Body of pancreas (tissue), 4 donors: ENCODE data around the gene GRM8. TPM values are rescaled to one million over a fixed set of nuclear protein-coding genes. Genes with fewer than 3 reads are reported as not detected.

Experiments
- ATAC-seq: fragments of 150-250 bp; one replicate; pipeline ENCODE4 v1.9.1; 2016
- DNase-seq, 4 donors: peaks; one replicate each; pipeline ENCODE4 v3.0.0-alpha.2; 2019
- H3K27ac ChIP-seq, 4 donors: fragments of 200-600 bp; sonication (generic); 1 replicate in 3 of 4; 2 replicates in 1 of 4; pipeline versions ENCODE4 v1.5.1 to v1.6.1; 2016 to 2019; ENCODE audit warnings: mild to moderate bottlenecking in 1 of 4, mixed read lengths in 1 of 4, moderate library complexity in 1 of 4
- H3K27me3 ChIP-seq, 2 donors: fragments of 200-600 bp; sonication (generic); one replicate each; pipeline ENCODE4 v1.6.0; 2016; ENCODE audit warnings: mild to moderate bottlenecking in 1 of 2
- H3K36me3 ChIP-seq, 2 donors: fragments of 200-600 bp; sonication (generic); replicated peaks in 1 of 2; 2 replicates each; pipeline ENCODE4 v1.5.1; 2016; ENCODE audit warnings: low read depth in 2 of 2; ENCODE audit not compliant: insufficient read depth in 1 of 2
- H3K4me1 ChIP-seq: fragments of 200-600 bp; sonication (generic); one replicate; pipeline ENCODE4 v1.6.0; 2016
- H3K4me3 ChIP-seq, 2 donors: fragments of 200-600 bp; sonication (generic); 1 replicate in 1 of 2; 2 replicates in 1 of 2; pipeline ENCODE4 v1.5.1; 2016 to 2019
- H3K9me3 ChIP-seq, 3 donors: fragments of 200-600 bp; sonication (generic); 1 replicate in 2 of 3; 2 replicates in 1 of 3; pipeline ENCODE4 v1.5.1; 2016
- POLR2A ChIP-seq, 3 donors: fragments of 450-650 bp; IDR thresholded peaks; one replicate each; pipeline ENCODE4 v1.6.1; 2016; ENCODE audit warnings: antibody characterized with exemption in 3 of 3, mild to moderate bottlenecking in 2 of 3
- WGBS, 2 donors: methylation state at CpG; one replicate each; pipeline ENCODE4 v1.1.5; 2017; 5-methylcytosine and 5-hydroxymethylcytosine counted together
- intact Hi-C: fragments of 100-400 bp; cut with DNase I; formaldehyde crosslinking; loops from one replicate; pipeline ENCODE4 v1.15.1; 2023
- total RNA-seq, 2 donors: library from RNA; depleted of rRNA; stranded (reverse); fragments of >200 nt; gene quantifications; one replicate each; pipeline ENCODE4 v1.1.0, GENCODE V29; 2016
- TF ChIP-seq, protein P1 (sequence below), 7 experiments: fragments of 450-650 bp in 4 of 7; fragments of 200-600 bp in 3 of 7; sonication (generic) in 3 of 7; IDR thresholded peaks; one replicate each; pipeline ENCODE4 v1.5.1; 2016 to 2019; ENCODE audit warnings: antibody characterized with exemption in 7 of 7

GRM8 gene
- total RNA-seq, 2 donors from 2014 or later: 2.3 TPM; not detected in 1

DNA sequence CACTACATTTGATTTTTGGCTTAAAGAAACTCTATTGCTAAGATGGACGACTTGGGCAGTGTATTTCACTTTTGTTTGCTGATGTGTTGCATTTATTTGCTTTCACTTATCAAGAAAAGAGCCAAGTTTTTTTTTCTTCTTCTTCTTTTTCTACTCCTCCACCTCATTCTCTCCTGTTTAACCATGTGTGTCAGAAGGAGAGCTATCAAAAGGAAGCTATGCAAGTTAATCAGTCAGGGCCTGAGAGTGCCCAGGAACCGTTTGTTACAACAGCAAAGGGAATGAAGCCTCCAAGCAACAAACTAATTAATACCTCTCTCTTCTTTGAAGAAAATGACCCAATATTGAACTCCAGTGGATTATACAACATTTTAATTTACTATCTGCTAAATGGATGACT, 299.3 kb downstream of the GRM8 start:
- no peaks in the 10 kb centered on the region for H3K36me3 ChIP-seq
- H3K27ac ChIP-seq: no peak overlapping the region
- intact Hi-C loops: no loop called here
- no peaks in the 10 kb centered on the region for H3K9me3 ChIP-seq
- H3K27me3 ChIP-seq: no peaks in the 10 kb centered on the region
- 45 to 50% methylated on average over 2 of the region's 2 CpGs for WGBS, 2 donors
- no peaks in the 10 kb centered on the region for H3K4me1 ChIP-seq
- ATAC-seq (no peak), DNase-seq (no peak)
- TF ChIP-seq POLR2A (IDR thresholded peaks at IDR 0.05): no peak
- TF ChIP-seq, protein P1, sequence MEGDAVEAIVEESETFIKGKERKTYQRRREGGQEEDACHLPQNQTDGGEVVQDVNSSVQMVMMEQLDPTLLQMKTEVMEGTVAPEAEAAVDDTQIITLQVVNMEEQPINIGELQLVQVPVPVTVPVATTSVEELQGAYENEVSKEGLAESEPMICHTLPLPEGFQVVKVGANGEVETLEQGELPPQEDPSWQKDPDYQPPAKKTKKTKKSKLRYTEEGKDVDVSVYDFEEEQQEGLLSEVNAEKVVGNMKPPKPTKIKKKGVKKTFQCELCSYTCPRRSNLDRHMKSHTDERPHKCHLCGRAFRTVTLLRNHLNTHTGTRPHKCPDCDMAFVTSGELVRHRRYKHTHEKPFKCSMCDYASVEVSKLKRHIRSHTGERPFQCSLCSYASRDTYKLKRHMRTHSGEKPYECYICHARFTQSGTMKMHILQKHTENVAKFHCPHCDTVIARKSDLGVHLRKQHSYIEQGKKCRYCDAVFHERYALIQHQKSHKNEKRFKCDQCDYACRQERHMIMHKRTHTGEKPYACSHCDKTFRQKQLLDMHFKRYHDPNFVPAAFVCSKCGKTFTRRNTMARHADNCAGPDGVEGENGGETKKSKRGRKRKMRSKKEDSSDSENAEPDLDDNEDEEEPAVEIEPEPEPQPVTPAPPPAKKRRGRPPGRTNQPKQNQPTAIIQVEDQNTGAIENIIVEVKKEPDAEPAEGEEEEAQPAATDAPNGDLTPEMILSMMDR (IDR thresholded peaks at IDR 0.05): no peak
- no peak overlapping the region for H3K4me3 ChIP-seq

DNA sequence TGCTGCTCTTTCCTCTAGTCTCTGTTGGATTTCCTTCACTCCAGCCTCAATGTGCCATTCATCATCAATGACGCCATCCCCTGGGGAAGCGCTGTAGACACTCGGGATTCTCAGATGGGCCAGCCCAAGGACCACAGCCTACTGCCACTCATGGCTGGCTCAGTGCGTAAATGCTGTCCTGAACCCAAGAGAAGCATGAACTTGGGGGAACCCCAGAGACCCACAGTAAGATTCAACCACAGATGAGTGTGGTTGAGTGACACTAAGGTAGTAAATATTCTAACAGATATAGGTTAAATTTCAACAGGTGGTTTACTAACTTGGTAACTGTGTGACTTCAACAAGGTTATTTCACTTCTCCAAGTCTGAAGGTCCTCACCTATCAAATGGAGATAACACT, 304.1 kb downstream of the GRM8 start:
- Histone ChIP-seq H3K4me3 (no peak overlapping the region), H3K36me3 (no peaks in the 10 kb centered on the region), H3K9me3 (no peaks in the 10 kb centered on the region), H3K27ac (no peak overlapping the region), H3K27me3 (no peaks in the 10 kb centered on the region), H3K4me1 (no peaks in the 10 kb centered on the region)
- 81 to 84% methylated on average over 4 of the region's 4 CpGs for WGBS, 2 donors
- TF ChIP-seq POLR2A (IDR thresholded peaks at IDR 0.05): no peak
- TF ChIP-seq, protein P1 (IDR thresholded peaks at IDR 0.05): no peak
- no peak for DNase-seq
- ATAC-seq: no peak
- intact Hi-C loops: no loop called here

DNA sequence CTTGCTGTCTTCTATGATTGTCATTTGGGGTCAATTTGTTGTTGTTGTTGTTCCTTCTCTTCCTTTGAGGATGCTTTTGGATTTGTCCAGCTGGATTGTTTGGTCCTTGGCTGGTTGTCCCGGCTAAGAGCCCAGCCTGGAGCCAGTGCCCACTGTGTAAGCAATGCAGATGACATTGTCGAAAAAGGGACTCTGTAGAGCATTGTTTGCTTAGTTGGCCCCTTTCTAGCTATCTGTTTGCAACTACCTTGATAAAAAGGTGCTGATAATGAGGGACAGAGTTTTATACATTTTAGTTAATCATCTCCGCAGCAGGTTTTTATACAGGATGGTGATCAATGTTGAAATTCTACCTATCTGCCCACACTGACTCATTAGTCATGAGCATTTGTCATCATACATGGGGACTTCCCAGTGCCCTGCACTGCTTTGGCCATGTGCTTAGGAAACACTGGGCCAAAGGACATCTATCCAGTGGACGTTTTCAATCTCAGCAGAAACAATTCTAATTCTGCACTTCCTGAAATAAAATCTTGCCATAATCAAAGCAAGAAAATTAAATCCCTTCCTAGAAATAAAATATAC, 311.9 kb downstream of the GRM8 start:
- peak; percentile 85 for ATAC-seq
- no peaks in the 10 kb centered on the region for H3K36me3 ChIP-seq
- TF ChIP-seq, protein P1 (IDR thresholded peaks at IDR 0.05): no peak
- TF ChIP-seq POLR2A (IDR thresholded peaks at IDR 0.05): no peak
- DNase-seq: peak in 3 of 4 donors; percentile 12 to 27 (median 20)
- H3K4me3 ChIP-seq: no peak overlapping the region
- H3K9me3 ChIP-seq: no peaks in the 10 kb centered on the region
- peak overlapping the region in 1 of 4 donors; percentile 26 for H3K27ac ChIP-seq
- peaks cover 21% of the 10 kb centered on the region for H3K4me1 ChIP-seq
- no peaks in the 10 kb centered on the region for H3K27me3 ChIP-seq
- 46 to 70% methylated on average over 4 of the region's 4 CpGs for WGBS, 2 donors
- intact Hi-C loops: no loop called here

DNA sequence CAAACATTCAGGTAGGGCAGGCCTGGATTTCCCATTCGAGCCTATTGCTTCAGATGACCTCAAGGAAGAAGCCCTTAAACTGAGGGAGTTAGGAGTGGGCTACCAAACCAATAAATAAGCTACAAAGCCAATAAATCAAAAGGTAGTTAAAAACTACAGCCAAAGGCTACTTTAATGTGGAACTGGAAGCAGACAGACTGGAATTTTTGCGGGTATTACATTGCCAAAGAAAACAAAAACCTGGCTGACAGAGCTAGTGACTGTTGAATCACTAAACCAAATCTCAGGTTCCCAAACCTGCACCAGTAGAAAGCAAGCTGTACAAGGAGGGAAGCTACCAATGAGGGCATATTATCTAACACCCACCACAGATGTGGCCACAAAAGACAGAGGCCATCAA, 315.6 kb downstream of the GRM8 start:
- 19 to 22% methylated on average over 2 of the region's 2 CpGs for WGBS, 2 donors

More for the DNA sequence above, 315.6 kb downstream of the GRM8 start:
- H3K9me3 ChIP-seq: no peaks in the 10 kb centered on the region
- H3K4me3 ChIP-seq: no peak overlapping the region
- TF ChIP-seq, protein P1 (IDR thresholded peaks at IDR 0.05): no peak
- TF ChIP-seq POLR2A (IDR thresholded peaks at IDR 0.05): no peak
- no peaks in the 10 kb centered on the region for H3K27me3 ChIP-seq
- H3K27ac ChIP-seq: peak overlapping the region in 2 of 4 donors; percentile 28 to 42
- peaks cover 29% of the 10 kb centered on the region for H3K4me1 ChIP-seq
- DNase-seq (peak in 1 of 4 donors; percentile 3), ATAC-seq (peak; percentile 41)
- intact Hi-C loops: no loop called here
- no peaks in the 10 kb centered on the region for H3K36me3 ChIP-seq
